GF-D8 (cell line): ENCODE results near the gene REPIN1.

ENCODE experiments used
- DNase-seq: peaks from one replicate; lab custom pipeline; 2025; lab: John Stamatoyannopoulos, UW

Gene REPIN1

DNA sequence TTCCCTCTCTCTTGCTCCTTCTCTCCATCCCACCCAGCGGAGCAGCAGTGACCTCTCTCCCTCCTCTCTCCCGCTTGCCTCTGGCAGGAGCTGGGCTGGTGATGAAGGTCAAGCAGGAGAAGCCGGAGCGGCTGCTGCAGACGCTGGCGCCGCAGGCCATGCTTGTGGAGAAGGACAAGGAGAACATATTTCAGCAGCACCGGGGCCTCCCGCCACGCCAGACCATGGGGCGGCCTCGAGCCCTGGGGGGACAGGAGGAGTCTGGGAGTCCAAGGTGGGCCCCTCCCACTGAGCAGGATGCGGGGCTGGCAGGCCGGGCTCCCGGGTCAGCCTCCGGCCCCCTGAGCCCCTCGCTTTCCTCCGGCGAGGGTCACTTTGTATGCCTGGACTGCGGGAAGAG is 27.8 kb downstream of the REPIN1 start:
- DNase-seq = no peak

DNA sequence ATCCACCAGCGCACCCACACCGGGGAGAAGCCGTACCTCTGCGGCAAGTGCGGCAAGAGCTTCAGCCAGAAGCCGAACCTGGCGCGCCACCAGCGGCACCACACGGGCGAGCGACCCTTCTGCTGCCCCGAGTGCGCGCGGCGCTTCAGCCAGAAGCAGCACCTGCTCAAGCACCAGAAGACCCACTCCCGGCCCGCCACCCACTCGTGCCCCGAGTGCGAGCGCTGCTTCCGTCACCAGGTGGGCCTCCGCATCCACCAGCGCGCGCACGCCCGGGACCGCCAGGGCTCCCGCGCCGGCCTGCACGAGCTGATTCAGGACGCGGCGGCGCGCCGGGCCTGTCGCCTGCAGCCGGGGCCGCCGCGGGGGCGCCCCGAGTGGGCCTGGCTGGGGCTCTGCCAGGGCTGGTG is 28.2 kb downstream of the REPIN1 start:
- DNase-seq = no peak

DNA sequence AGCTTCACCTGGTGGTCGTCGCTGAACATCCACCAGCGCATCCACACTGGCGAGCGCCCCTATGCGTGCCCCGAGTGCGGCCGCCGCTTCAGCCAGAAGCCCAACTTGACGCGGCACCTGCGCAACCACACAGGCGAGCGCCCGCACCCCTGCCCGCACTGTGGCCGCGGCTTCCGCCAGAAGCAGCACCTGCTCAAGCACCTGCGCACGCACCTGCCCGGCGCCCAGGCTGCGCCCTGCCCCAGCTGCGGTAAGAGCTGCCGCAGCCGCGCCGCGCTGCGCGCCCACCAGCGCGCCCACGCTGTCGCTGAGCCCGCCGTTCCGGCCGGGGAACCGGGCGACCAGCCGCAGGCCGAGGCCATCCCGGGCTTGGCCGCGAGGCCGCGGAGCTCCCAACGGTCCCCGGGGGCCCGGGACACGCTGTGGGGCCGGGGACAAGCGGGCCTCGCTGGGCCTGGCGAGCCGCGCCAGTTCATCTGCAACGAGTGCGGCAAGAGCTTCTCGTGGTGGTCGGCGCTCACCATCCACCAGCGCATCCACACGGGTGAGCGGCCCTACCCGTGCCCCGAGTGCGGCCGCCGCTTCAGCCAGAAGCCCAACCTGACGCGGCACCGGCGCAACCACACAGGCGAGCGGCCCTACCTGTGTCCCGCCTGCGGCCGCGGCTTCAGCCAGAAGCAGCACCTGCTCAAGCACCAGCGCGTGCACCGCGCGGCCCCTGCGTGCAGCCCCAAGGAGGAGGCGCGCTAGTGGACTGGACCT is 28.9 kb downstream of the REPIN1 start:
- no peak for DNase-seq

DNA sequence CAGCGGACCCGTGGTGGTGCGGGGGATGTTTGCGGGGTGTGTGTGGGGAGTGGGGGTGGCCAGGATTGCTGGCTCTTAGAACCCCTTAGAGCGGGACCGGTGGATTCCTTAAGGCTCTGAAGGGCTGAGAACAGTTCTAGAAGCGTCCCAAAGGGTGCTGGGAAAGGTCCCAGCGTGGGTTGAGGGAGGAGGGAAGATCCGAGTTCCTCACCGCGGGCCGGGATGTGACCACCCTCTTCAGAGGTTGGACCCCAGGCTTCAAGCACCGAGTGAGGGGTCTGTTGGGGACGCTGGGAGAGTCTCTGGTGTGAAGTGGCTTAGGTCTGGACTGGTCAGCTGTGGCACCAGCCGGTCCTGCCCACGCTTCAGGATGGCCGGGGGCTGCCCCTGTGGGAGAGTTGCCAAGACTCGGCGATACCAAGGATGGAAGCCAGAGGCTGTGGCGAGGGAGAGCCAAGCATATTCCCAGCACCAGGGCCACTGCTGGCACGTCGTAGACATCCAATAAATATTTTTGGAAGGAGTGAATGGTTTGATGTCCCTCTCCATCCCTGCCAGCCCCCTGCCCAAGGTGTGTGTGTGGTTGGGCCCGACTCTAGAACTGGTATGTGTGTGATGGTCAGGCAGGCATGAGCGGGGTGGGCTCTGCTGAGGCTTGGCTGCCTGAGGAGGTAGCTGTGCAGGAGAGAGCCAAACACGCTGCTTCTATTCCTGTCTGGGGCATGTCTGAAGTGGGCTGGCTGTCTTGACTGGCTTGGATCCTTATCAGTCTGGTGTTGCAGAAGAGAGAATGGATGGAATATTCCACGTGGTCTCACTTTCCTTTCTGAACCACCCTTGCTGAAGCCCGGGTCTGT is 29.7 kb downstream of the REPIN1 start:
- no peak for DNase-seq

DNA sequence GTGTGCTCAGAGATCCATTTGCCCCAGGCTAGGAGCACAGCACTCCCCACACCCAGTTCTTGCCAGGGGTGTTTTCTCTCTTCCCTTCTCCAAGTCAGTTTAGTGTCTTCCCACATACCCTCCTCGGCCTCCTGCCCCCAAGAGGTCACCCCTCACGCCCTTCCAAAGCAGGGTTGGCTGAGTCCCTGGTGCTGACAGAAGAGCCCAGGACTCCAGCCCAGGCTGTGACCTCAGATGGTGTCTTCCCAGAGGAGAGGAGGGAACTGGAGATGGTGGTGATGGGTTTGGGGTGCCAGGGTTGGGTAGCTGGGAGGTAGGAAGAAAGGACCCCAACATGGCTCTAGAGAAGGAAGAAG is 30.3 kb downstream of the REPIN1 start:
- no peak for DNase-seq

DNA sequence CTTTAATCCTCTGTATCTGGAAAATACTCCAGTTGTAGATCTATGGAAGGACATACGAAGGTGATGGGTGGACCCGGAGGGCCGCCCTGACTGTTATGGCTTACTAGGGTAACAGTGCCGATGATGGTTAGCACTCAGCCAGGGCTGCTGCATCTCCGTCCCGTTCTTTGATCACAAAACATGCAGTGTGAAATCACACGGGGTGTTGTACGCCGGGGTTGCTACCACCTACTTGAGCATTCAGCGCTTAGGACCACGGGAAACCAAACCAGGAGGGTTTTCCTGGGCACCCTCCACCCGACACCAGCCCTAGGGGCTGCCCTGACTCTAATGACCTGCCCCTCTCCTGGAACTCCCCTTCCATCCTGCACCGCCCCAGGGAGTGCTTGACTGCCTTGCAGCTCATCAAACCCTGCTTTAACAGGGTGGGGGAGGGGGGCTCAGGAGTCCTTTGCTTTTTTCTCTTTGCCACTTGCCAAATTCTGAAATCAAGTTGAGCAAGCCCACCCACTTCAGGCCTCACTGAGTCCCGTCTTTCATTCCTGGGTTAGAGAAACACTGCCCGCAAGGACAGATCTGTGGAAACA is 30.9 kb downstream of the REPIN1 start:
- DNase-seq = no peak

DNA sequence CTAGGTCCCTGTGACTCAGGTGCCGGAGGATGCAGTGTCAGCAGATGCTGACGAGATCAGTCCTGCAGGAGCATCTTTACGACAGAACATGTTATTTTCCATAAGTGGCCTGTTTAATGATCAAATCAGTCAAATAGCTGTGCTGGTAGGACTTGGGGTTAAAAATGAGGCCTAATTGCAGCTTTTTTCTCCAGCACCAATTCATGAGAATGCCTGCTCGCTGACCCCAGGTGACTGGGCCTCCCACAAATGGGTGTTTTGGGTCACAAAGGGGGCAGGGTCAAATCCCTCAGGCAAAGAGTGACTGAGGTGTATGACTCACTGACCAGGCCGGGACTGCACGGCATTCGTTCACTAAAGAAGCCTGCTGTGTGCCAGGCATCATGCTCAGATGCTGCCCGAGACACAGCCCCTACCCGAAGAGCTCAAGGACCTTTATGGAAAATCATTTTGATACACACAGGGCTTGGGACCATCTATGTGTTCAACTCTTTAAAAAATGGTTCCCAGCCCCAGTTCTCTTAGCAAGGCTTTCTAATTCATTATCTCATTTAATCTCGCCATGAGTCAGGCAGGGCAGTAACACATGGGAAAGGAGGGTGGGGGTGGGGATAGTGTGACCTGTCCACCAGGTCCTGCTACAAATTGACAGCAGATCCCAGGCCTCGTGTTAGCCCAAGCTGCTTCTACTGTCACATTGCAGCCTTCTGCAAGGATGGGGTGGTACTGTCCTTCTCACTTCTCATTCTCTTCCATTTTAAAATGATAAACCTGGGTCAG is 31.6 kb downstream of the REPIN1 start:
- DNase-seq = no peak

DNA sequence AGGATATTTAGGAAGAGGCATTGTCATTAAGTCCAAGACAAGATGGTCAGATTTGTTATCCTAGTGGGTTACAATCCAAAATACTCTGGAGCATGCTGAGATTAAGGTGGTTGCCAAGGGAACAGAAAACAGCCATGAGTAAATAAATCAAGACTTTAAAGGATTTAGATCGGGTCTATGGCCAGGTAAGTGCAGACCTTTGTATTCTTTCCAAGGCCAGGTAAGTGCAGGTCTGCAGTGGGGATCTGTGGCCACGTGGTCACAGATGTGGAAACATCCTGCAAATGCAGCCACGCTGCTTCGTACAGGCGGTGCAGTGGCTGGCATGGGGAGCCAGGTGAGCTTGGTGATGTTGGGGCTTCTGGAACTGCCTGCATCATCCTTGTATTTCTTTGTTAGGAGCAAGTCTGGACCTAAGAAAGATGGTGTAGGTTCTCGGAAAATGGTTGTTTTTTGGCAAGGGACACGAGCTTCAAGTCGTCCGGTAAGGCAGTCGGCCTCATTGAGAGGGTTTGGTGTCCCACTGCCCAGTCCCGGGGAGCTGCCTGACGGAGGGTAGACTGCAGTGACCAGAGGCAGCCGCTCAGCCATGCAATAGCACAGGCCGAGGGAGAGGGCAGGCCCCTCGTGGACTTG is 32.3 kb downstream of the REPIN1 start:
- no peak for DNase-seq

DNA sequence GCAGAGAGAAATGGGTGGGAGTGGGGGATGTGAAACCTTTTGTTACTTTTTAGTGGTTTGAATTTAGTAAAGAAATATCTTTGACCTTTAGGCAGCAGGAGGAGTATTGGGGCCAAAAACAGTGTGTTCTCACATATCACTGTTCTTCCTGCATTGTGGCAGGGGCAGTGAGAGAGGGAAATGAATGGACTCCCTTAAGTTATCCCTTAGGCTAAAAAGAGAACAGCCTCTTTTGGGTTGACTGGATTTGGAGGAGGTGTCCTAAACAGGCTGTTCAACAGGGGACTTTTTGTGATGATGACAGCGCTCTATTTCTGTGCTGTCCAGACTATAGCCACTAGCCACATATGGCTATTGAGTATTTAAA is 32.8 kb downstream of the REPIN1 start:
- no peak for DNase-seq

DNA sequence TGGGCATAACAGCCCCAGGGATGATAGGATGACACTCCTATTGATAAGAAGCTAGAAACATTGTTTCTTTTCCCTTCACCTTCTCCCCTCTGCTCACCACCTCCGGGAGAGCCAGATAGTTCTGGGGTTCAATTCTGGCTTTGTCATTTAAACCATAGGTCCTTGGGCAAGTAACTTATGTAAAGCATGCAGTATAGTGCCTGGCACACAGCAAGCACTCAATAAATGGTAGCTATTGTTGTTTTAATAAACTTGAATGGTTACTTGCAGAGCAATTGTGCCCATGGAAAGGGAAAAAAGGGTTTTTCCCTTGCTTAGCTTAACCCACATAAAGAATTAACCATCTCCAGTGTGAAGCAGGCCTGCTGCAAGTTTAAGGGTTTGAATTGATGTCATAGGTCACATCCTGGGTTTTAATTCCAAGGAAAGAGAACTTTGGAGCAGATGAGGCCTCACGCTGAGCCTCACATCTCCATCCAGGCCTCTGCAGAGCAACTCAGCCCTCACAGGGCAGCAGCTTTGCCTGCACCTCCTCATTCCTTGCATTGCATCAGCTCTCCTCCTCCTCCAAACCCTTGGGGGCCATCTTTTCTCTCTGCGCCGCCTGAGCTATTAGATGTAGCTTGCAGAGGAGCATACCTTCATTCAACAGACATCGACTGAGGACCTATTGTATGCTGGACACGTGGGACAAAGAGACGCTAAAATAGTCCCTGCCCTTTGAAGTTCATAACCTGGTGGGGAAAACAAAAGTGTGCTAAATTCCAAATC is 33.4 kb downstream of the REPIN1 start:
- DNase-seq = no peak

DNA sequence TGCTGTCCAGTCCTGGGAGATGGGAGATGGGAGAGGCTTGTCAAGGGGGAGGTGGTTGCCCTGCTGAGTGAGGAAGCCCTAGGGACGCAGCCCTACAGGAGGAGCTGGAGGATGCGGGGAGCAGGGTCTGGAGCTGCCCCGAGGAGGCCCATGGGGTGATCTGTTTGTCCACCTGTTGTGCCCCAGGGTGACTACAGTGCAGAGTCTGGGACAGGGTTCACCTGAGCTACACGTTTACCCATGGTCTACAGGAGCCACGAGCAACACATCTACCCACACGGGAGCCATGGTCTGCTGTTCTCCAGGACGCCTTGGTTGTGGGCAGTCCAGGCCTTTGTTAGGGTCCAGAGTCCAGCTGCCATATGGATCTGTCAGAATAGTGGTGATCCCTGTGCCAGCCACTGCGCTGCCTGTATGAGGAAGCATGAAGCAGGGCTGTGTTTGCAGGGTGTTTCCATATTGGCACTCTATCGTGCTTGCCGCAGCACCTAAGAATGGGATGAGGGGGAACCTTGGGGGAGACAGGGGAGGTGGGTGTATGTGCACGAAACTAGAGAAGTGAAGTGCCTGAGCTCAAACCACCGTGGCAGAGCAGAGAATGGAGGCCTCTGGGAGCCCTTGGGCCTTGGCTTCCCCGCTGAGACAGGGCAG is 34.2 kb downstream of the REPIN1 start:
- no peak for DNase-seq

DNA sequence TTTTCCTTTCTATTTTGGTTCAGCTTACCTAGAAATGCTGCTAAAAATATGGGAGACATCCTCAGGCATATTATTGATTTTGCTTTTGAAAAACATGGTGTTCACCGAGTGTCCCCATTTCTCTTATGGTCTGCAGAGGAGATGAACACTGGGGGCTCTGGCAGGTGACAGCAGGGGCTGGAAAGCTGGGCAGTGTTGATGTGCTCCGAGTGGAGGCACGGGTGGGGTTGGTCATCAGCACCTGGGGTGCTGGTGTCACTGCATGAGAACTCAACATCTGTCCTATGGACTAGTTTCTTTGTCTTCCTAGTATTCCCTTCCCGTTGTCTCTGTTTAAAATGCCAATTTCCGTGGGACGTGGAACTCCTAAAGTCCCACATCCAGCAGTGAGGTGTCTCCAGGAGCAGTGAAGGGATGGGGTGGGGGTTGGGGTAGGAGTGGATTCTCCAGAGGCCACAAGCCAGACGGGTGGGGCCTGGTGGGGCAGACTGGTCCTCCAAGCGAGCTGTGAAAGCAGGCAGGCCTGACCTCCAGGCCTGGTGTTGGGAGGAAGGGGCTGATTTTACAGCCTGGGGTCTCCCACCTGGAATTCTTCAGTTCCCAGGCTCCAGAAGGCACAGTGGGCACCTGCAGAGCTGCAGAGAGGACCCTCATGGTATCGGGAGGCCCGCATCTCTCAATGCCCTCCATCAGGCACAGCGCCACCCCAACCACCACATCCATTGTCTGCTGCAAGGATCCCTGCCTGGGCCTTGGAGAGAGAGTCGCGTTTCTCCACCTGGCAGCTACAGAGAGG is 35.0 kb downstream of the REPIN1 start:
- DNase-seq = no peak

DNA sequence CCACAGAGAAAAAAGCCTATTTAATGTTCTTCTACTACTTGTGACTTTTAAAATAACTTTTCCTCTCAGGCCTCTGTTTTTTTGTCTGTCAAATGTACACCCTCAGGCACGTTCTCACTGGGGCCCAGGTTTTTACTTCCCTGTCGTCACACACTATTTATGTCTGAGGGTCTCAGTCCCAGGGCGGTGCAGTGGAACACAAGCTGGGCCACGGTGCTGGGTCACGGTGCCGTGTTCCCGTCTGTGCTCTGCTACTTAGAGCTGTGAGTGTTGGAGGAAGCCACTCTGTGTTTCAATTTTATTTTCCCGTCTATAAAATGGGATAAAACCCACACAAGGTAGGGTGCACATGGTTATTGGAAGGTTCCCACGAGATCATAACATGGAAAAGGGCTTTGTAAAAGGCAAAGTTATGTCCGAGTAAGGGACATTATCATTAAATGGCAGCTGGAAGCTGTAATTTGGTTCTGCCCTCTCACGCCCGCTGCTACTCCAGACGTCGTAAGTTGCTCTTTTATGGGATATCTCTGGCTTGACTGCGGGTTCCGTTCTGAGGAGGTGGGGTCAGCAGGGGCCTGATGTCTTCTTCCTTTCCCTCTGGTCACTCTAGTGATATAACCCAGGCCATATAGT is 35.7 kb downstream of the REPIN1 start:
- DNase-seq = peak; percentile 20

DNA sequence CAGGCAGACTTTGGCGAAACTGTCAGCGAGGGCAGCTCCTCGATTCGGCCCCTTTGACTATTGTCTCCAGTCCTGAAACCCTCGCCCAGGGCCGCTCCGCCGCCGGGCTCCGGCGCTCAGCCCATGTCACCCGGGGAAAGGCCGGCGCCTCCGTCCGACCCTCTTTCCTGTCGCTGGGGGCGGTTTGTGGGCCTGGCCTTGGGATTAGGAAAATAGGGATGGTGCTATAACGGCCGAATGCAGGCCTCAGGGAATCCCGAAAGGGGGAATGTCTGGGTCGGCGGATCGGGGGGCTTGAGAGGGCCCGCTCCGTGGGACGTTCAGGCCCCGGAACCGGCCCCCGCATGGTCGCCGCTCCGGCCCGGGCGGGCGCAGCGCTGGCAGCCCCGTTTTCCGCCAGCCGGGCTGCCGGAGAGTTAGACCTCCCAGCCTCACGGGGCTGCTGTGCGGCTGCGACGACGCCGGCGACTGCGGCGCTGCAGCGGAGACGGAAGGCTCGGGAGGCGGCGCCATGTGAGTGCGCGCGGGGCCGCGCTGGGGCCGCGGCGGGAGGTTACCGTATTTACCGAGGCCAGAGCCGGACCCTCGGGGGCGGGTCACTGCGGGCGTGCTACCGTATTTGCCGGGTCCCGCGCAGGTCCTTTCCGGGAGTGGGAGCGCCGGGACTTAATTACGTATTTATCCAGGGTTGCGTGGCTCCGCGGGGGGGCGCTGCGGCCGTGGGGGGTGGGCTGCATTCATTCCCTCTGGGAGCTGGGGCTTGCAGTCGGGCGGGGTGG is 36.4 kb downstream of the REPIN1 start:
- peak; percentile 67 for DNase-seq

DNA sequence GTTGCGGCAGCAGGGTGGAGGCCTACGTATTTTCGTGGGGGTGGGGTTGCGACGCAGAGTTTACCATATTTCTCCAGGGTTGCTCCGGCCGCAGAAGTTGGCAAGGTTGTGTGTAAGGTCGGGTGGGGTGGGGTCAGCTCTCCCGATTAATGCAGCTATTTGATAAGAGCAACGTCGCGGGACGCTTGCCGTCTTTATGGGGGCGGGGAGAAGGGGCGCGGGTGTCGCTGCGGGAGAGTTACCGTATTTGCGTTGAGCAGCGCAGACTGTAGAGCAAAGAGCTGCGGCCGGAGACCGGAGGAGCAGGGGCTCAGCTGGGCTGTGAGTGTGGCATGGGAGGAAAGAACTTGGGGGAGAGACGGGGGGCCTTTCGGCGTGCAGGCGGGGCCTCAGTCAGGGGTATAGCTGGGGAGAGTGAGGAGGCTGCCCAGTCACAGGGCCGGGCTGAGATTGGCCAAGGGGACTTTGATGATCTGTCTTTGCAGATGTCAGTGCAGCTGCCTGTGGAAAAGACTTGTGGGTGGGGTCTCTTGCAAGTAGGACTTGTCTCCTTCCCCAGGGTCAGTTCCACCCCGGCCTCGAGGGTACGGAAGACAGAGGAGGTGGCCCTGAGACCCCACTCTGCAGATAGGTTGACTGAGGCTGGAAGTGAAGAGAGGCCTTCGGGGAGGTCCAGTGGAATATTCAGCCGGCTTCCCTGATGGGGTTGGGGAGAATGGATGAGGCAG is 37.1 kb downstream of the REPIN1 start:
- DNase-seq = no peak

DNA sequence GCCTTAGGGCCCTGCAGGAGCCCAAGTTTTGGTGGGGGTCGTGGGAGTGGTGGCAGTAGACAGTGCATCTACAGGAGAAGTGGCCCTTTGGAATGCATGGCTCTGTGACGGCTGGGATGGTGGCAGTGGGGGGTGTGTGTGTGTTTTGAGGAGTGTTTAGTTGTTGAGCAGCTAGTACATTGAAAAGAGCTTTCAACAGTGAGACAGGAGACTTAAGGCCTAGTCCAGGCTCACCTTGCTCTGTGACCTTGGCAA is 37.6 kb downstream of the REPIN1 start:
- no peak for DNase-seq

DNA sequence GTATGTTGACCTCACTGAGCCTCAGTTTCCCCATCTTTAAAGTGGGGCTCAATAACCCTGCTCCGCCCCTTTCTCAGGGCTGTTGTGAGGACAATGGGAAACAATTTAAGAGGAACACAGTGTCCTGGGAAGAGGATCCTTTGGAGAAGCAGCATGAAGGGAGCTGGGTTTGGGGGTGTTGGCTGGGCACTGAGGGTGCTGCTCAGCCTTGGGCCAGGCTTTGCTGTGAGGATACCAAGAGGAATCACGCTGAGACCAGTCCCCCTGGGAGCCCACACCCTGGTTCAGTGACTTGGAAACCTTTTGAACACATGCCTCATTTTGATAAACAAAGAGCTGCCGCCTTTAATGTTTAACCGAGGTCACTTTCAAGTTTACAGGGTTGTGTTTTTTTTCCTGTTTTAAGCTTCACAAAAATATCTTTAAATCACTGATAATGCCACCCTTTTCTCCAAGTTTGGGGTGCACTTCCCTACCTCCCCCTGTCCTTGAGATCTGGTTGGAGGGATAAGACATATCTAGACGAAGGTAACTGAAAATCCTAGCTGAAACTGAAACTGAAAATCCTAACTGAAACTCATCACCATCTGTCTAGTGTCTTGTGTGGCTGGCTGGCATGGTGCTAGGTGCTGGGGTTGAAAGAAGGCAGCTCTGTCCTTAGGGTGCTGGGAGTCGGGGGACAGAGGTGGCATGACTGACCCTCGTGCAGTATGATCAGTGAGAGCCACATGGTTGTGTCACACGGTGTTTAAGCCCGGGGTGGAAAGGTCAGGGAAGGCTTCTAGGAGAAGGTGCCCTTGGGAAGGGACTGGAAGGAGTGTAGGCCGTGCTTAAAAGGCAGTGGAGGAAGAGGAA is 38.2 kb downstream of the REPIN1 start:
- no peak for DNase-seq
